ENCODE measurements around the gene SCGN. TPM values are rescaled to one million over a fixed set of nuclear protein-coding genes. Genes with fewer than 3 reads are reported as not detected.

SCGN gene
- total and polyA plus RNA-seq, 2 of the 13 experiments (the other 11 are each of a cell fraction or from before 2014, with no cell fraction given), result 2.9 to 29.0 TPM

GRCh38 chr6:25660512-25660911 is 8.5 kb downstream of the SCGN start (continued):
- 0 out of 2 replicates have a peak, but pooled peaks have one; percentile 47 for TF ChIP-seq CSRNP1 (CRISPR knock-in tag; IDR thresholded peaks at IDR 0.05)
- TF ChIP-seq ZNF275 (CRISPR knock-in tag; IDR thresholded peaks at IDR 0.05; ENCODE audit: borderline replicate concordance), result no peak
- no peak for TF ChIP-seq PAWR (CRISPR knock-in tag; IDR thresholded peaks at IDR 0.05; ENCODE audit: borderline replicate concordance)
- TF ChIP-seq ZBTB43 (CRISPR knock-in tag; conservative IDR thresholded peaks at IDR 0.05), result no peak
- no peak for TF ChIP-seq GPBP1L1 (CRISPR knock-in tag; IDR thresholded peaks at IDR 0.05)
- no peak for TF ChIP-seq ATF7 (IDR thresholded peaks at IDR 0.05)
- TF ChIP-seq ATF7 (CRISPR knock-in tag; IDR thresholded peaks at IDR 0.05), result no peak
- 0 out of 2 replicates have a peak, but pooled peaks have one; percentile 37 for TF ChIP-seq GATAD1 (CRISPR knock-in tag; IDR thresholded peaks at IDR 0.05)
- TF ChIP-seq MEIS1 (CRISPR knock-in tag; IDR thresholded peaks at IDR 0.05; ENCODE audit: borderline replicate concordance), result no peak
- TF ChIP-seq JUNB (CRISPR knock-in tag; IDR thresholded peaks at IDR 0.05; ENCODE audit: borderline replicate concordance), result no peak; the same call in 1 of the 2 replicates
- TF ChIP-seq ZMAT3 (CRISPR knock-in tag; conservative IDR thresholded peaks at IDR 0.05), result no peak
- no peak for TF ChIP-seq ZNF414 (CRISPR knock-in tag; IDR thresholded peaks at IDR 0.05)
- TF ChIP-seq HMG20A (CRISPR knock-in tag; IDR thresholded peaks at IDR 0.05; ENCODE audit: borderline replicate concordance), result peak; percentile 57; the same call in 1 of the 2 replicates
- TF ChIP-seq CERS6 (CRISPR knock-in tag; IDR thresholded peaks at IDR 0.05), result no peak
- TF ChIP-seq ZNF281 (CRISPR knock-in tag; IDR thresholded peaks at IDR 0.05; ENCODE audit: borderline replicate concordance), result peak; percentile 95
- TF ChIP-seq SOX6 (IDR thresholded peaks at IDR 0.05), result no peak
- TF ChIP-seq SOX6 (CRISPR knock-in tag; IDR thresholded peaks at IDR 0.05), result no peak
